Body of pancreas (tissue), 4 donors: ENCODE results near the gene MYO16. TPM values are rescaled to one million over a fixed set of nuclear protein-coding genes. Genes with fewer than 3 reads are reported as not detected.

Source experiments
- ATAC-seq: fragments of 150-250 bp; one replicate; pipeline ENCODE4 v1.9.1; 2016
- DNase-seq, 4 donors: peaks; one replicate each; pipeline ENCODE4 v3.0.0-alpha.2; 2019
- H3K27ac ChIP-seq, 4 donors: fragments of 200-600 bp; sonication (generic); 1 replicate in 3 of 4; 2 replicates in 1 of 4; pipeline versions ENCODE4 v1.5.1 to v1.6.1; 2016 to 2019; ENCODE audit warnings: mild to moderate bottlenecking in 1 of 4, mixed read lengths in 1 of 4, moderate library complexity in 1 of 4
- H3K27me3 ChIP-seq, 2 donors: fragments of 200-600 bp; sonication (generic); one replicate each; pipeline ENCODE4 v1.6.0; 2016; ENCODE audit warnings: mild to moderate bottlenecking in 1 of 2
- H3K36me3 ChIP-seq, 2 donors: fragments of 200-600 bp; sonication (generic); replicated peaks in 1 of 2; 2 replicates each; pipeline ENCODE4 v1.5.1; 2016; ENCODE audit warnings: low read depth in 2 of 2; ENCODE audit not compliant: insufficient read depth in 1 of 2
- H3K4me1 ChIP-seq: fragments of 200-600 bp; sonication (generic); one replicate; pipeline ENCODE4 v1.6.0; 2016
- H3K4me3 ChIP-seq, 2 donors: fragments of 200-600 bp; sonication (generic); 1 replicate in 1 of 2; 2 replicates in 1 of 2; pipeline ENCODE4 v1.5.1; 2016 to 2019
- H3K9me3 ChIP-seq, 3 donors: fragments of 200-600 bp; sonication (generic); 1 replicate in 2 of 3; 2 replicates in 1 of 3; pipeline ENCODE4 v1.5.1; 2016
- POLR2A ChIP-seq, 3 donors: fragments of 450-650 bp; IDR thresholded peaks; one replicate each; pipeline ENCODE4 v1.6.1; 2016; ENCODE audit warnings: antibody characterized with exemption in 3 of 3, mild to moderate bottlenecking in 2 of 3
- WGBS, 2 donors: methylation state at CpG; one replicate each; pipeline ENCODE4 v1.1.5; 2017; 5-methylcytosine and 5-hydroxymethylcytosine counted together
- intact Hi-C: fragments of 100-400 bp; cut with DNase I; formaldehyde crosslinking; loops from one replicate; pipeline ENCODE4 v1.15.1; 2023
- total RNA-seq, 2 donors: library from RNA; depleted of rRNA; stranded (reverse); fragments of >200 nt; gene quantifications; one replicate each; pipeline ENCODE4 v1.1.0, GENCODE V29; 2016
- TF ChIP-seq, protein P1 (sequence below), 7 experiments: fragments of 450-650 bp in 4 of 7; fragments of 200-600 bp in 3 of 7; sonication (generic) in 3 of 7; IDR thresholded peaks; one replicate each; pipeline ENCODE4 v1.5.1; 2016 to 2019; ENCODE audit warnings: antibody characterized with exemption in 7 of 7

Gene MYO16
- total RNA-seq, 2 donors from 2014 or later: under 0.01 to 0.78 TPM

DNA sequence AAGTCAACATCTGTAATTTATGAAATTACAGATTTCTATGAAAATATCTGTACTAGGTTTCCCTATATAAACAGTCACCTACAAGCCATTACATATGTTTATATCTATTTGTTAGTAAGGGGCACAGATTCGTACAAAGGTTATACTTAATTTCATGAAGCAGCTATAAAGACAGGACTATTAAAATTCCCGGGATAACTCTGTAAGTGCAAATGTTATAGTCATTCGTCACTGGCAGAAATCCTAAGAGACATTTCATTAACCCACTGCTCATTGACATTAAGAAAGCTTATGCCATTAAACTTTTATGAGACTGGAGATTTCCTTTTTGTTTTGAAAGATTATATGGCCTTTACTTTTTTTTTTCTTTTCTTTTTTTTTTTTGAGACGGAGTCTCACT, 122.9 kb downstream of the MYO16 start:
- H3K4me3 ChIP-seq: no peak overlapping the region
- H3K36me3 ChIP-seq: no peaks in the 10 kb centered on the region
- H3K4me1 ChIP-seq: no peaks in the 10 kb centered on the region
- WGBS, 2 donors: 37 to 46% methylated on average over 4 of the region's 4 CpGs
- intact Hi-C loops: no loop called here
- no peaks in the 10 kb centered on the region for H3K27me3 ChIP-seq
- H3K27ac ChIP-seq: no peak overlapping the region
- ATAC-seq (no peak), DNase-seq (no peak)
- H3K9me3 ChIP-seq: no peaks in the 10 kb centered on the region
- TF ChIP-seq, protein P1, sequence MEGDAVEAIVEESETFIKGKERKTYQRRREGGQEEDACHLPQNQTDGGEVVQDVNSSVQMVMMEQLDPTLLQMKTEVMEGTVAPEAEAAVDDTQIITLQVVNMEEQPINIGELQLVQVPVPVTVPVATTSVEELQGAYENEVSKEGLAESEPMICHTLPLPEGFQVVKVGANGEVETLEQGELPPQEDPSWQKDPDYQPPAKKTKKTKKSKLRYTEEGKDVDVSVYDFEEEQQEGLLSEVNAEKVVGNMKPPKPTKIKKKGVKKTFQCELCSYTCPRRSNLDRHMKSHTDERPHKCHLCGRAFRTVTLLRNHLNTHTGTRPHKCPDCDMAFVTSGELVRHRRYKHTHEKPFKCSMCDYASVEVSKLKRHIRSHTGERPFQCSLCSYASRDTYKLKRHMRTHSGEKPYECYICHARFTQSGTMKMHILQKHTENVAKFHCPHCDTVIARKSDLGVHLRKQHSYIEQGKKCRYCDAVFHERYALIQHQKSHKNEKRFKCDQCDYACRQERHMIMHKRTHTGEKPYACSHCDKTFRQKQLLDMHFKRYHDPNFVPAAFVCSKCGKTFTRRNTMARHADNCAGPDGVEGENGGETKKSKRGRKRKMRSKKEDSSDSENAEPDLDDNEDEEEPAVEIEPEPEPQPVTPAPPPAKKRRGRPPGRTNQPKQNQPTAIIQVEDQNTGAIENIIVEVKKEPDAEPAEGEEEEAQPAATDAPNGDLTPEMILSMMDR (IDR thresholded peaks at IDR 0.05): no peak
- TF ChIP-seq POLR2A (IDR thresholded peaks at IDR 0.05): no peak

DNA sequence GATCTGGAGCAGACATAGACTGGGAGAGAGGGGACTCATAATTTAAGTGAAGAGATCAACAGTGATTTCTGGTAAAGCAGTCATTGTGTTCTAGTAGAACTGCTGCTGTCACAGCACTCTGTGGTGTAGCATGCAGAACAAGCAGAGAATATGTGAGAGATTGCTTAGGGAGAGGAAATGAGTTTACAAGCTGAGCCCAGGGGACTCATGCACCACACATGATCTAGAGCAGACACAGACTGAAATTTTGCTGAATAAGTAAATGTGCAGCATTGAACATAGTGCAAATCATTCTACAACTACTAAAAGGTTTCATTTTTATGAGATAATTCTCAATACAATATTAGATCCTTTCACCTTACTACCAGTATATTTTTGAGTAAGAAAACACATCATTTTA, 125.7 kb downstream of the MYO16 start:
- intact Hi-C loops: no loop called here
- no peak overlapping the region for H3K4me3 ChIP-seq
- no peak overlapping the region for H3K27ac ChIP-seq
- no peaks in the 10 kb centered on the region for H3K9me3 ChIP-seq
- TF ChIP-seq POLR2A (IDR thresholded peaks at IDR 0.05): no peak
- H3K36me3 ChIP-seq: no peaks in the 10 kb centered on the region
- DNase-seq: peak in 1 of 4 donors; percentile 8
- ATAC-seq: no peak
- no peaks in the 10 kb centered on the region for H3K4me1 ChIP-seq
- H3K27me3 ChIP-seq: no peaks in the 10 kb centered on the region

DNA sequence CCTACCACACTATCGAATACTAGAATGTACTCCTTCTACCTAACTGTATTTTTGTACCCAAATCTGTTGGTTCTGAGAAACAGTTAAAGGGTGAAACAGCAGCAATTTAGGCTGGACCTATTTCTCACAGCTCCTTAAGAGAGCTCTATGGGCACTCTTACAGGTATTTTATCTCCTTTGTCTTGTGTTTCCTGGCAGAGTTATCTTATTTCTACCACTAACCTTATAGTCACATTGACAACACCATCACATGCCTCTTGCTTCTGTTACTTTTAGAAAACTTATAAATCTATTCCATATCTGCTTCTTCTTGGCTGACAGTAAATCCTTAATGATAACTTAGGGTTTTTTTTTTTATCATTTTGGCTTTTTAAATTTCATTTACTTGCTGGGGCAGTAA, 130.7 kb downstream of the MYO16 start:
- DNase-seq (no peak), ATAC-seq (no peak)
- 56 to 64% methylated on average over 1 of the region's 1 CpG for WGBS, 2 donors
- TF ChIP-seq POLR2A (IDR thresholded peaks at IDR 0.05): no peak
- TF ChIP-seq, protein P1 (IDR thresholded peaks at IDR 0.05): no peak
- intact Hi-C loops: no loop called here
- Histone ChIP-seq H3K4me1 (no peaks in the 10 kb centered on the region), H3K36me3 (no peaks in the 10 kb centered on the region), H3K27me3 (no peaks in the 10 kb centered on the region), H3K27ac (no peak overlapping the region), H3K4me3 (no peak overlapping the region), H3K9me3 (no peaks in the 10 kb centered on the region)

DNA sequence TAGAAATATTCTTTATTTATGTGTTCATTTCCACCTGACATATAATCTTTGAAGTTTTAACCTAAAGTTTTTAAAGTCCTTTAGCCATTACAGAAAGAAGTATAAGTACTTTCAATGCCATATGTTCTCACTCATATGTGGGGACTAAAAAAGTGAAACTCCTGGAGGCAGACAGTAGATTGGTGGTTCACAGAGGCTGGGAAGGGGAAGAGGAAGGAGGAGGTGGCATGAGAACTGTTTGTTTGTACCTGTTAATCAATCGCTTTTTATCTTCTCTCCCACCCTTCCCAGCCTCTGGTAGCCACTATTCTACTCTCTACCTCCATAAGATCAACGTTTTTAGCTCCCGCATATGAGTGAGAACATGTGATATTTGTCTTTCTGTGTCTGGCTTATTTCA, 131.1 kb downstream of the MYO16 start:
- no peak for ATAC-seq
- Histone ChIP-seq H3K9me3 (no peaks in the 10 kb centered on the region), H3K36me3 (no peaks in the 10 kb centered on the region), H3K27ac (no peak overlapping the region), H3K4me3 (no peak overlapping the region), H3K27me3 (no peaks in the 10 kb centered on the region), H3K4me1 (no peaks in the 10 kb centered on the region)
- TF ChIP-seq POLR2A (IDR thresholded peaks at IDR 0.05): no peak
- TF ChIP-seq, protein P1 (IDR thresholded peaks at IDR 0.05): no peak
- WGBS, 2 donors: 30 to 51% methylated on average over 3 of the region's 3 CpGs
- DNase-seq: no peak
- intact Hi-C loops: no loop called here

DNA sequence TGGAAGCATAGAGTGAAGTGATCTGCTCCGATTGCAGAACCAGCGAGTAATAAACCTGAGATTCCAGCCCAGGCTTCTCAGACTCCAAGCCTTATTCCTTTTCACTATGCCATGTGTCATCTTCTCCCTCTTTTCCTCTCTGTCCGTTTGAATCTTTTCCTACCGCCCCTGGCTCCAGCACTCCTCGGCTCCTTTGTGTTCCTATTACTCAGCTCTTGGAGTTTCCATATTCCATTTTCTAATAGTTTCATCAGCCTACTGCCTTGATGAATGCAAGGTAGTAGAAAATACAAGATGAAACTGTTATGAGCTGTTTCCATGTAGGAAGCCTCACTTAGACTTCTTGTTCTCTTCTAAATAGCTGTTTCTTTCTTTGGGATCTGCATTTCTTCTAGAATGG, 138.6 kb downstream of the MYO16 start:
- Histone ChIP-seq H3K27ac (no peak overlapping the region), H3K36me3 (no peaks in the 10 kb centered on the region), H3K4me3 (no peak overlapping the region), H3K4me1 (no peaks in the 10 kb centered on the region), H3K9me3 (no peaks in the 10 kb centered on the region), H3K27me3 (no peaks in the 10 kb centered on the region)
- WGBS, 2 donors: 69 to 72% methylated on average over 5 of the region's 5 CpGs
- intact Hi-C loops: no loop called here
- DNase-seq: no peak
- TF ChIP-seq, protein P1 (IDR thresholded peaks at IDR 0.05): no peak
- TF ChIP-seq POLR2A (IDR thresholded peaks at IDR 0.05): no peak
- ATAC-seq: no peak
